ENCODE measurements around the gene TTLL11.
A peak's percentile ranks its signal among the peaks of the same experiment; 100 is the strongest.
"Not testable (repeated sequence)": the region's sequence is repeated elsewhere in the genome, so short reads cannot be mapped to it uniquely, and the experiment has no call there.

The TTLL11 gene

GRCh38 chr9:122005597-122005996, 87.5 kb downstream of the TTLL11 start:
- no peak for DNase-seq (ENCODE audit: low read depth in 3 of 3)

DNA sequence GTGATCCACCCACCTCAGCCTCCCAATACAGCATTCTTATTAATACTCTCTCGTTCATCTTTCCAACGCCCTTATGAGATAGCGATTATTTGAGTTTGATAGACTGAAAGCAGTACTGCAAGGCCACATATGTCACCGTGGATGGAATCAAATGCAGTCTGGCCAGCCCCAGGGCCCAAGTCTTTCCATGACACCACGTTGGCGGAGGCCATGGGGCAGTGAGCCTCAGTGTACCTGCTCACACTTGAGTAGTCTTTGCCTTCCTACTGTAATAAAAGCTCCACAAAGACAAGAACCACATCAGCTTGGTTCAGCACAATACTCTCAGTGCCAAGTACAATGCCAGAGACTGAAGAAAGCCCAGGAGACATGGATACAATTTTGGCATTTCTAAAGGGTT, 88.5 kb downstream of the TTLL11 start:
- no peak for DNase-seq (ENCODE audit: low read depth in 3 of 3)

DNA sequence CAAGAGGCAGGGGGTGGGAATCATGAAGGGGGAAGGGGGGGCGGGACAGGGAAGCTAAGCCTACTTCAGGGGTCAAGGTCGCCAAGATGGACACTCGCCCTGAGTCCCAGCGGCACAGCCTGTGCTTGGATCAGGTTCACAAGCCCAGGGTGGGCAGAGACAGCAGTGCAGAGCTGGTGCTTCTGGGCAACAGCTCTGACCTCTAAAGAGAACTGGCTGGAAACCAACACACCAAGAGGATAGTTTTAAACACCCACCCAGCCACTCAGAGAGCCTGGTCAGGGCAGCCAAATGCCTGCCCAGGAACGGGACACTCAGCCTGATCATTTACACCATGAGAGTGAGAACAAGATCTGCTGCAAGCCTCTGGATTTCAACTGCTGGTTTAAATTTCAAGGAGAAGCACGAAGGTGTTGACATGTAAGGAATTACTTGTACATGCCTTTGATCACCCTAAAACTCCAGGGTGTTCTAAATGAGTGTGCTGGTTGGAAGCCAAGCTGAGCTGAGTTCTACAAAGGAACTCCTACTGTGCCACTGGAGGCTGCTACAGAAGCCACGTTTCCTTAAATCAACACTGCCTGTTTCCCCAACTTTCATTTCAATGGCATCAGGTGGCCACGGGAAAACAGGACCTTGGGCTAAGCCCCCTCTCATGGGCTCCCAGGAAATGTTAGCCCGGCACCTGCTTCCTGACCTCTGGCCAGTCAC, 91.5 kb downstream of the TTLL11 start:
- no peak for DNase-seq (ENCODE audit: low read depth in 3 of 3)

DNA sequence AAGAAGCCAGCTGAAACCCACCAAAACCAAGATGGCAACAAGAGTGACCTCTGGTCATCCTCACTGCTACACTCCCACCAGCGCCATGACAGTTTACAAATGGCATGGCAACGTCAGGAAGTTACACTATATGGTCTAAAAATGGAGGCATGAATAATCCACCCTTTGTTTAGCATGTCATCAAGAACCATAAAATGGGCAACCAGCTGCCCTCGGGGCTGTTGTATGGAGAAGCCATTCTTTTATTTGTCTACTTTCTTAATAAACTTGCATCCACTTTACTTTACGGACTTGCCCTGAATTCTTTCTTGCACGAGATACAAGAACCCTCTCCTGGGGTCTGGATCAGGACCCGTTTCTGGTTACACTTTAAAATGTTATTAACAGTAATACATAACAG, 92.6 kb downstream of the TTLL11 start:
- DNase-seq (ENCODE audit: low read depth in 3 of 3) = not testable (repeated sequence)

GRCh38 chr9:121999556-121999955, 93.6 kb downstream of the TTLL11 start:
- peak in 1 of 3 experiments; percentile 10 for DNase-seq (ENCODE audit: low read depth in 3 of 3)

DNA sequence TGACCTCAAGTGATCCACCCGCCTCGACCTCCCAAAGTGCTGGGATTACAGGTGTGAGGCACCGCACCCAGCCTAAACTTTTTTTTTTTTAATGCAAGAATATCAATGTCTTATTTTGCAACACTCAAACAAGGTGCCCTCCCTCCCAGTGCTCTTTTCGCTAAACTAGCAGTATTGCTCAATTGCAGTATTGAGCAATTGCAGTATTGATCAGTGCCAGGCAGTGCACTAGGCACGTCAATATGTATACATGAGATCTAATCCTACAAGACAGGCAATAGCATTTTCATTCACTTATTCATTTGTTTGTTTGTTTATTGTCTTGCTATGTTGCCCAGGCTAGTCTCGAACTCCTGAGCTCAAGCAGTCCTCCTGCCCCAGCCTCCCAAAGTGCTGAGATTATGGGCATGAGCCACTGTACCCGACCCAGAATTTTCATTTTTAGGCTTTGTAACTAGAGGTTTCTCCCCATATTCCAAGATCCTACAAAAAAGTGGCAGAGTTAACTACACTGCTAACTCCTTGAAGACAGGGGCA, 94.5 kb downstream of the TTLL11 start:
- DNase-seq (ENCODE audit: low read depth in 3 of 3) = no peak

- no peak for DNase-seq (ENCODE audit: low read depth in 3 of 3)
Measured at GRCh38 chr9:121997791-121998190, 95.3 kb downstream of the TTLL11 start.

- DNase-seq (ENCODE audit: low read depth in 3 of 3) = no peak
Measured at GRCh38 chr9:121996783-121997182, 96.3 kb downstream of the TTLL11 start.

GRCh38 chr9:121995997-121996396, 97.1 kb downstream of the TTLL11 start:
- DNase-seq (ENCODE audit: low read depth in 3 of 3) = no peak

DNA sequence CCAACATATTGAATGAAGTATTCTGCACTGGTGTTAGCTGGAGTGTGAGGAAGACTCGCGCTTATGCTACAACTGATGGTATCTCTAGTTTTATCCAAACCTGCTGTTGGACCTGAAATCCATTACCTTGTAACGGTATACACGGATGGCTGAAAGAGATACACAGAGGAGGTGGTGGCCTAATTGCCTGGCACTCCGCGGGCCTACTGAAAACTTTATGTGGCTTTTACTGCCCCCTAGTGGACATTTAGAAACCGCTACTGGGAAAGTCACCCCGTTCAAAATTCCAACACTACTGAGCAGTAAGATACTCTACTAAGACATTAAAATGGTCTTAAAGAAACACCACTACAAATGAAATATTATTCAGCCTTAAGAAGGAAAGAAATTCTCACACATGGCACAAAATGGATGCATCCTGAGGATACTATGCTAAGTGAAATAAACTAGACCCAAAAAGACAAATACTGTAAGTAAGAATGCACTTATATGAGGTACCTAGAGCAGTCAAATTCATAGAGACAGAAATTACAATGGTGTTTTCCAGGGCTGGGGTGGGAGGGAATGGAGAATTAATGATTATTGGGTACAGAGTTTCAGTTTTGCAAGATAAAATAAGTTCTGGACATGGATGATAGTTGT, 100.4 kb downstream of the TTLL11 start:
- DNase-seq (ENCODE audit: low read depth in 3 of 3) = peak; percentile 5 to 16 (median 13)

- no peak for DNase-seq (ENCODE audit: low read depth in 3 of 3)
Measured at GRCh38 chr9:121991307-121991661, 101.8 kb downstream of the TTLL11 start.

- no peak for DNase-seq (ENCODE audit: low read depth in 3 of 3)
Measured at GRCh38 chr9:121990600-121991306, 102.4 kb downstream of the TTLL11 start.

DNA sequence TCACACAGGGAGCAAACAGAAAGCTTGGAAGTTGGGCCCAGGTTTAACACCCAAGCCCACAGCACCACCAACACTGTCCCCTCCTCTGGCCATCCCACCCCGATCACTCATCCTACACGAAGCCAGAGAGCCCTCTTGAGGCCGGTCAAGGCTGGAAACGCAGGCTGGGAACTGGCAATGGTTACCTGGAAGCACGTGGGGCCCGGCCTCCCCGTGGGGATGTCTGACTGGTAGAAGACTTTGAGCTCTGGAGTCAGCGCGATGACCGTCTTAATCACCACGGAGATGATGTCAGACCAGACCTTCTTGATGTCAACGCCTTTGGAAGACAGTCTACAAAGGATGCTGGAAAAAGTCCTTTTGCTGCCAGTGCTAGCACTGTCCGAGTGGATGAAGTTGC, 104.1 kb downstream of the TTLL11 start:
- no peak for DNase-seq (ENCODE audit: low read depth in 3 of 3)

DNA sequence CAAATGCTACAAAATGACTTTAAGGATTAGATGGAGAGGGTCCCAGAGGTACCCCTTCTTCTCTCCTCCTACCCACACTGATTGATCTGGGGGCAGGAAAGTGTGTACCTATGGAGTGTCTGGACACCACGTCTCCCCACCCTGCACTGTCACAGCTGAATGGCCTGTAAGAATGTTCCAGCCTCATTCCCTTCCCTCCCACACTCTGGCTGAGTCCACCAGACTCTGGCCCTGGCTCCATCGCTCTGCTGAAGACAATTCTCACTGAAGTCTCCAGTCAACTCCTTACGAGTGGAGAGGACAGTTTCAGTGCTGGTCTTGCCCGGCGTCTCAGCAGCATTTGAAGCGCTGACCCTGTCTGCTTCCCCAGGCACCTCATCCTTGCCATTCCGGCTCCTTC, 105.8 kb downstream of the TTLL11 start:
- no peak for DNase-seq (ENCODE audit: low read depth in 3 of 3)

- DNase-seq (ENCODE audit: low read depth in 3 of 3) = no peak
Measured at GRCh38 chr9:121985792-121986494, 107.2 kb downstream of the TTLL11 start.

DNA sequence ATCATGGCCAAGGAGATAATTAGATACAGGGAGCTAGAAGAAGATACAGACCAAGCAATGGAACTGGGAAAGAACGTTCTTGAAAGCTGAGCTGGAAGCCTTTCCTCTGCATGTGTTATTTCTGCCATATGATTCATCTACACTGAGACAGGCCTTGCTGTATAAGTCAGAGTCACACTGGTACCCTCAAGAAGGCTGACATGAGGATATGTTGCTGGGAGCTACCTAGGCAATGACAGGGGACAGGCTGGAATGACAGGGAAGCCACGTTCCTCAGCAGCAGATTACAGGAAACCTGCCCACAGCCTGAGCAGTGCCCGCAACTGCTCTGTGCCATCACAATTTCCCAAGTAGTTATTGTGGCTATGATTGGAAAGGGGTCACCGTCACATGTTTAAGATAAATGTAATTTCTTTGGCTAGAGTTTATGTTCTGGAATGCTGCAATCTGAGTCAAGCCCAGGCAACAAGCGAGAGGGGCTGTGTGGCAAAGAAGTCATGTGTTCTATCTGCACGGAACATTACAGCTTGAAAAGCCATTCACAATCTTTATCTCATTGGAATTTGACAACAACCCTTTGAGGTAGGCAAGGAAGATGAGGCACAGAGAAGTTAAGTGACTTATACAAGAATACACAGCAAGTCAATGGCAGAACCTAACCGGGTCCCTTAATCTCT, 108.2 kb downstream of the TTLL11 start:
- DNase-seq (ENCODE audit: low read depth in 3 of 3) = no peak

DNA sequence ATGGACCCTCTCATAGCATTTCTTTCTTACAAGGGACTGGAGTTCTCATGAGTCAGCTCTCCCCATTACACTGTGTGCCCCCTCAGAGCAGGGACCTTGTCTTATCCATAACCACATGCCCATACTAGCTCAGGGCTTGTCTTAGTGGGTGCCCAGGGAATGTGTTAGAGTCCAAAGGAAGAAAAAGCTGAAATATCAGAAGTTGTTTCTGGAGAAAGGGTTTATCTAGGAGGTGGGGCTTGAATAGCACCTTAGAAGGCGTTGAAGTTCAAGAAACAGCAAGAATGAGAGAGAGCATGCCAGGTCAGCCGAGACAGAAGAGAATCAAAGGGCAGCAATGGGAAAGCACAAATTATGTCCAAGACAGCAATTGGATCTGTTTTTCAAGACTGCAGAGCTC, 109.4 kb downstream of the TTLL11 start:
- no peak for DNase-seq (ENCODE audit: low read depth in 3 of 3)

- no peak for DNase-seq (ENCODE audit: low read depth in 3 of 3)
Measured at GRCh38 chr9:121981118-121981883, 111.8 kb downstream of the TTLL11 start.

DNA sequence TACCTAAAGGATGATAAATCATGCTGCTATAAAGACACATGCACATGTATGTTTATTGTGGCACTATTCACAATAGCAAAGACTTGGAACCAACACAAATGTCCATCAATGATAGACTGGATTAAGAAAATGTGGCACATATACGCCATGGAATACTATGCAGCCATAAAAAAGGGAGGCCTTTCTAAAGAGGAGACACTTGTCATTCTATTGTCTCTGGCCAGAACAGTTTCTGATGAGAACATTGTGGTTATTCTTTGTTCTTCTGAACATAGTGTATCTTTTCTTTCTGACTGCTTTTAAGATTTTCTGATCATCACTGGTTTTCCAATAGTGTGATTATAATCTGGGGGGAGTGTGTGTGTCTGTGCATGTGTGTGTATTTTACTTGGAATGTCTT, 112.4 kb downstream of the TTLL11 start:
- not testable (repeated sequence) for DNase-seq (ENCODE audit: low read depth in 3 of 3)

- DNase-seq (ENCODE audit: low read depth in 3 of 3) = no peak
Measured at GRCh38 chr9:121979736-121980135, 113.4 kb downstream of the TTLL11 start.

DNA sequence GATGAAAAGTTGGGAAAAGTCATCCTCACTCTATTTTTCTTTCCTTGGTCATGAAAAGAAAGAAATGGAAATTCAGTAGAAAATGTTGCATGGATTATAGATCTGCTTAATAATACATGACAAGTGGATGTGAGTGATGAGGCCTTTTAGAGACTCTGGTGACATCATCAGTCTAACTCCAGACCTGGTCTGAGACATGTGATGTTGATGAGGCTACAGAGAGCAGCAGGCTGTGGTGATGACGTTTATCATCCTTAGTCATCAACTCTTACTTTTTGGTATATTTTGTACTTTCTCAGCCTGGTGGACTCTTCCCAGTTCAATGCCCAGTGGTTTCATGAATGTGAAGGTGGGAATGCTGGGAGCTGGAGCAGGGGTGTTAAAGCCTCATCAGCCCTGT, 116.4 kb downstream of the TTLL11 start:
- no peak for DNase-seq (ENCODE audit: low read depth in 3 of 3)
